ENCODE results near the gene HTR7. TPM values are rescaled to one million over a fixed set of nuclear protein-coding genes. Genes with fewer than 3 reads are reported as not detected.

HTR7 gene
- total RNA-seq, 2 experiments from 2014 or later: not detected

DNA sequence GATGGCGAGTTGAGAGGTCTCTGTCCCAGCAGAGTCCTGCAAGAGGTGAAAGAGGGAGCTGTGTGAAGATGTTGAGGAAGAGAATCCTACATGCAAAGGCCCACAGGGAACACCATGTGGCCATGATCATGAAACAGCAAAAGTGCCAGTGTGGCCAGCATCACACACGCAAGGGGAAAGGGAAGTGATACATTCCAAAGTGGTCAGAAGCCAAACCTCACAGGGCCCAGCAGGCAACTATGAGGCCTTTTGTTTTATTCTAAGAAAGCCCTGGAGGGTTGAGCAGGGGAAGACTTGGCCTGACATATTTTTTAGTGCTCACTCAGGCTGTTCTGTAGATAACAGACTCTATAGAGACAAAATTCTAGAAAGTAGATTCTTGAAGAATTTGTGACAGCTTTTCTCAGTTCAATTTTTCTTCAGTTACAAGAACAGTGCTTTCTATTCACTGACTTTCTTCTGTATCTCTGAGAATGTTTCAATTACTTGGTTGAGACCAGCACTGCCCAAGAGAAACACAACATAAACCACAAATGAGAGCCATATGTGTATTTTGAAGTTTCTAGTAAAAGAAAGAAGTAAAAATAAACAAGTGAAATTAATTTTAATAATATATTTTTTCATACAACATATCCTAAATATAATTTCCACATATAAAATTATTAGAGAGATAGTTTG, 82.3 kb downstream of the HTR7 start:
- intact Hi-C loops (cut with micrococcal nuclease): no loop called here
- ATAC-seq: no peak
- H3K4me3 Mint-ChIP-seq: no peak overlapping the region
- POLR2A ChIA-PET: no interaction called here
- H3K9me3 Mint-ChIP-seq: no peaks in the 10 kb centered on the region
- H3K27ac Mint-ChIP-seq: no peak overlapping the region
- H3K27me3 Mint-ChIP-seq: peaks cover 3% of the 10 kb centered on the region
- H3K36me3 Mint-ChIP-seq (ENCODE audit: low read depth): no peaks in the 10 kb centered on the region
- TF ChIP-seq, protein P1, sequence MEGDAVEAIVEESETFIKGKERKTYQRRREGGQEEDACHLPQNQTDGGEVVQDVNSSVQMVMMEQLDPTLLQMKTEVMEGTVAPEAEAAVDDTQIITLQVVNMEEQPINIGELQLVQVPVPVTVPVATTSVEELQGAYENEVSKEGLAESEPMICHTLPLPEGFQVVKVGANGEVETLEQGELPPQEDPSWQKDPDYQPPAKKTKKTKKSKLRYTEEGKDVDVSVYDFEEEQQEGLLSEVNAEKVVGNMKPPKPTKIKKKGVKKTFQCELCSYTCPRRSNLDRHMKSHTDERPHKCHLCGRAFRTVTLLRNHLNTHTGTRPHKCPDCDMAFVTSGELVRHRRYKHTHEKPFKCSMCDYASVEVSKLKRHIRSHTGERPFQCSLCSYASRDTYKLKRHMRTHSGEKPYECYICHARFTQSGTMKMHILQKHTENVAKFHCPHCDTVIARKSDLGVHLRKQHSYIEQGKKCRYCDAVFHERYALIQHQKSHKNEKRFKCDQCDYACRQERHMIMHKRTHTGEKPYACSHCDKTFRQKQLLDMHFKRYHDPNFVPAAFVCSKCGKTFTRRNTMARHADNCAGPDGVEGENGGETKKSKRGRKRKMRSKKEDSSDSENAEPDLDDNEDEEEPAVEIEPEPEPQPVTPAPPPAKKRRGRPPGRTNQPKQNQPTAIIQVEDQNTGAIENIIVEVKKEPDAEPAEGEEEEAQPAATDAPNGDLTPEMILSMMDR (IDR thresholded peaks at IDR 0.05): no peak
- DNase-seq: no peak
- CTCF ChIA-PET: interaction anchor here (1.3 kb wide), 1 partner anchor 13 kb away, joined by 3 read pairs; no protein-coding TSS in a partner anchor
- no peaks in the 10 kb centered on the region for H3K4me1 Mint-ChIP-seq (ENCODE audit: low read depth)

DNA sequence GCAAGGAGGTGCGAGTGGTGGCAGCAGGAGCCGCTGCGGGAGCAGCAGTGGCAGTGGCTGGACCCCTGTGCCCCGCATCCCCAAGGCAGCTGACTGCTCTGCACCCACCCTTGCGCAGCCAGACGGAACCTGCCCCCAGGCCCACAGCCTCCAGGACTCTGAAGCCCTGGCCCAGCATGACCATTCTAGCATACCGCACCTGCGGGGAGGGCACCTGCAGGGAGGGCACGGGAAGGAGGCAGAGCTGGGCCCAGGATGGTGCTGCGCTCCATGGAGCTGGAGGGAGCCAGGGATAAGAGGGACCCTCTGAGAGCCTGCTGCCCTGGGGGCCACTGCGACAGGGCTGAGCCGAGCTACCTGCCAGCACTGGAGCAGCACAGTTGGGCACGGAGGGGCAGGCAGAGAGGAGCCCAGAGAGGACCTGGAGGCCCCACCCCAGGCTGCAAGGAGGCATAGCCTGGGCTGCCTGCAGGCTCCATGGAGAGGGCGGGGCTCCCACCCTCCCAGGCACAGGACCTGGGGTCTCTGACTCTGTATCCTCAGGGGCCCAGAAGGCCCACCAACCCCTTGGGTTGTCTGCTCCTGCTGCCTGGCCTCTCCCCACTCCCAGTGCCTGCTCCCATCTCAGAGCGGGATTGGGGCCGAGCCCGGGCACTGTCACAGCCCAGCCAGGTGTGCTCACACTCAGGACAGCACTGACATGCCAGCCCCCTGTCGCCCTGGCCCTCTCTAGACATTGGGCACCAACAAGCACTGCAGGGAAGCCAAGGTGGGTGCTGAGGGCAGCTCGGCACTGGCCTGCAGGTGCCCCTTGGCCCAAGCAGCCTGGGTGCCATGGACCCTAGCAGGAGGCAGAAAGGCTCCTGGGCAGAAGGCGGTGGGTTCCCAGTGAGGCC, 87.6 kb downstream of the HTR7 start:
- CTCF ChIA-PET: interaction anchor here (1.0 kb wide), 1 partner anchor 15 kb away, joined by 3 read pairs; no protein-coding TSS in a partner anchor

DNA sequence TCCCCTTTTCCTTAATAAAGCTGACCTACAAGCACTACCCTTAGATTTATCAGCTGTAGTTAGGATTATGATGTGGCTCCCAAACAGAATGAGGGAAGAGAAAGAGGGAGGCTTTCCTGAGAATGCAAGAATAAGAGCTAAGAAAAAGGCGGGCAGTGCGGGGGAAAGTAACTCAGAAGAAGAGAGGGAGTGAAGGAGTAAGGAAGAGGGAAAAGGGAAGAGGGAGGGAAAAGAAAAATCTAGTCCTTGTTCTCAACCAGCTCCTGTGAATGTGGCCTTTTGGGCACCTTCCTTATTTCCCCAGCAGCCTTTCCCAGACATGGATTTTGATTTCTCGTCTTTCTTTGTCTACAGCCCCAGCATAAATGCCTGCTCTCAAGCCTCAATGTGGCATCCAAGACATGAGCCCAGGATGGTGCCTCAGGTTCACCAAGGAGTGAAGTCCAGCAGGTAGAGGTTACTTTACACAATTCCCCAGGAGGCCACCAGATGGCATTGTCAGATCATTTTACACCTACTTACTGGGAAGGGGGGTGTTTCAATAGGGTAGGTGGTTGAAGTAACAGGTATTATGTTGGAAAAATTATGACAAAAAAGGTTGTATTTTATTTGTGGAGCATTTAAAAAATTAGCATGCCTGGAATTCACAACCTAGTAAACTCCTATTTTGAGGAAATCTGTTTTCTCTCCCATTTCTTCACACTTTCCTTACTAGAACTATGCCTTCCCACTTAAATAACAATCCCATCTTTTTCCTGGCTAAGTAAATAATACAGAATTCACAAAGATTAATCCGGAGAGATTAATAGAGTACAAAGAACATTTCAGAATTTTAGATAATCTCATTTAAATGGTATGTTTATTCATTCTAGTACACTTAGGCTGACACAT, 106.5 kb downstream of the HTR7 start:
- Mint-ChIP-seq H3K4me3 (no peak overlapping the region), H3K4me1 (ENCODE audit: low read depth) (no peaks in the 10 kb centered on the region), H3K27me3 (peaks cover 24% of the 10 kb centered on the region), H3K27ac (no peak overlapping the region), H3K9me3 (no peaks in the 10 kb centered on the region), H3K36me3 (ENCODE audit: low read depth) (no peaks in the 10 kb centered on the region)
- peak; percentile 49 for ATAC-seq
- TF ChIP-seq, protein P1 (IDR thresholded peaks at IDR 0.05): peak; percentile 71
- intact Hi-C loops (cut with micrococcal nuclease): loop anchor here (5.0 kb wide), 1 partner anchor 106 kb away; the partner anchor contains the start of gene HTR7
- POLR2A ChIA-PET: no interaction called here
- peak; percentile 71 for DNase-seq
- CTCF ChIA-PET: interaction anchor here (0.7 to 8.4 kb wide), 11 partner anchors 10 to 890 kb away, joined by 3 to 56 read pairs (median 4); partner anchors contain the start of gene RPP30

More for the DNA sequence above, 87.6 kb downstream of the HTR7 start:
- Mint-ChIP-seq H3K27ac (no peak overlapping the region), H3K36me3 (ENCODE audit: low read depth) (no peaks in the 10 kb centered on the region), H3K4me1 (ENCODE audit: low read depth) (no peaks in the 10 kb centered on the region), H3K27me3 (peaks cover 1% of the 10 kb centered on the region), H3K9me3 (no peaks in the 10 kb centered on the region), H3K4me3 (no peak overlapping the region)
- DNase-seq (no peak), ATAC-seq (no peak)
- intact Hi-C loops (cut with micrococcal nuclease): no loop called here
- TF ChIP-seq, protein P1 (IDR thresholded peaks at IDR 0.05): no peak
- POLR2A ChIA-PET: no interaction called here

DNA sequence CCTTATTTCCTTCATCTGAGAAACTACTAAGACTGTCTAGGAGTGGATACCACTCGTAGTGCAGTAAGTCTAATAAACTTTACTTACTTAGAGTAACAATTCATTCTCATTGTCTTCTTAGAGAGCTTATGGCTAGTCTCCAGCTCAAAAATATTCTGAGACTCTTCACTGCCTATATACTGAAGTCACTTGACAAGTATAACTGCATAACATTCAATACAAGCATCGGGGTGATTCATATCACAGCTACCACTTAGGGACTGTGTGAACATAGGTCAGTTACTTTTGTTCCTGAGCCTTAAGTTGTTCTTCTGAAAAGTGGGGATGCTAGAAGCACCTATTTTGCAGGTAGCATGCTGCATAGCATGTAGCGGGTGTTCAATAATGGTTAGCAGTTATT, 111.0 kb downstream of the HTR7 start:
- ATAC-seq: no peak
- no peaks in the 10 kb centered on the region for H3K9me3 Mint-ChIP-seq
- no peaks in the 10 kb centered on the region for H3K36me3 Mint-ChIP-seq (ENCODE audit: low read depth)
- POLR2A ChIA-PET: interaction anchor here (1.0 kb wide), 1 partner anchor 11 kb away, joined by 3 read pairs; no protein-coding TSS in a partner anchor
- no peak for DNase-seq
- H3K27ac Mint-ChIP-seq: no peak overlapping the region
- H3K4me1 Mint-ChIP-seq (ENCODE audit: low read depth): no peaks in the 10 kb centered on the region
- TF ChIP-seq, protein P1 (IDR thresholded peaks at IDR 0.05): no peak
- intact Hi-C loops (cut with micrococcal nuclease): no loop called here
- H3K27me3 Mint-ChIP-seq: peaks cover 34% of the 10 kb centered on the region
- no peak overlapping the region for H3K4me3 Mint-ChIP-seq
- CTCF ChIA-PET: interaction anchor here (8.4 kb wide), 1 partner anchor 116 kb away, joined by 56 read pairs; no protein-coding TSS in a partner anchor

All from activated CD8-positive, alpha-beta T cell treated with anti-CD3 and anti-CD28 coated beads for 36 hours (primary cell).